GM19324 (cell line): ENCODE data around the gene FAM24A.
A peak's percentile ranks its signal among the peaks of the same experiment; 100 is the strongest.

Experiments used
- ATAC-seq: cut with Tn5 transposase; IDR thresholded peaks from one replicate; pipeline ENCODE4 v1.9.1; 2021; ENCODE audit warnings: mild to moderate bottlenecking, moderate library complexity; ENCODE audit not compliant: unreplicated experiment, low FRiP score

FAM24A gene

GRCh38 chr10:122915700-122916099 is 5.3 kb downstream of the FAM24A start:
- no peak for ATAC-seq

- ATAC-seq, result no peak
Observed at GRCh38 chr10:122930140-122930539, 19.7 kb downstream of the FAM24A start.

- no peak for ATAC-seq
Observed at GRCh38 chr10:122931088-122931906, 20.9 kb downstream of the FAM24A start.

GRCh38 chr10:122939133-122939855 is 28.9 kb downstream of the FAM24A start:
- no peak for ATAC-seq

GRCh38 chr10:122939856-122940543 is 29.6 kb downstream of the FAM24A start:
- ATAC-seq, result no peak

- ATAC-seq, result no peak
Observed at GRCh38 chr10:122949296-122949695, 38.9 kb downstream of the FAM24A start.

GRCh38 chr10:122953902-122954730 is 43.7 kb downstream of the FAM24A start, which contains the start of gene C10orf88:
Gene C10orf88 (minus strand): TSS chr10:122954227. CDS start chr10:122954178, 49 bp downstream.
- ATAC-seq, result peak; percentile 98

- ATAC-seq, result no peak
Observed at GRCh38 chr10:122954731-122955050, 44.3 kb downstream of the FAM24A start.

- no peak for ATAC-seq
Observed at GRCh38 chr10:122955892-122956291, 45.5 kb downstream of the FAM24A start.

GRCh38 chr10:122957474-122957873 is 47.1 kb downstream of the FAM24A start:
- ATAC-seq, result no peak

- no peak for ATAC-seq
Observed at GRCh38 chr10:122962405-122962804, 52.0 kb downstream of the FAM24A start.
